NCI-H226 (cell line): ENCODE measurements around the gene PRSS56.

Experiments used
- DNase-seq: peaks from one replicate; pipeline ENCODE4 v3.0.0-alpha.2; 2015

PRSS56 gene

GRCh38 chr2:232574674-232575403 is 54.7 kb downstream of the PRSS56 start:
- DNase-seq = no peak
